Skeletal muscle tissue (tissue), 4 donors: Measurements from ENCODE around the gene SETD3. TPM values are rescaled to one million over a fixed set of nuclear protein-coding genes. Genes with fewer than 3 reads are reported as not detected.

Experiments
- H3K27ac ChIP-seq: one replicate; pipeline ENCODE4 v1.7.0; 2013; ENCODE audit warnings: mild to moderate bottlenecking, low read depth, low read length, inconsistent platforms
- H3K27me3 ChIP-seq, 3 donors: one replicate each; pipeline ENCODE4 v1.7.0; 2013; ENCODE audit warnings: low read length in 3 of 3; ENCODE audit not compliant: control insufficient read depth in 3 of 3, insufficient read depth in 3 of 3
- H3K36me3 ChIP-seq, 3 donors: one replicate each; pipeline ENCODE4 v1.7.0; 2013; ENCODE audit warnings: low read length in 3 of 3; ENCODE audit not compliant: control insufficient read depth in 3 of 3, insufficient read depth in 3 of 3
- H3K4me1 ChIP-seq, 3 donors: one replicate each; pipeline ENCODE4 v1.7.0; 2013; ENCODE audit warnings: low read length in 3 of 3, mild to moderate bottlenecking in 3 of 3; ENCODE audit not compliant: control insufficient read depth in 3 of 3, insufficient read depth in 3 of 3
- H3K4me3 ChIP-seq, 3 donors: one replicate each; pipeline ENCODE4 v1.7.0; 2013; ENCODE audit warnings: low read length in 3 of 3
- H3K9ac ChIP-seq, 3 donors: one replicate each; pipeline ENCODE4 v1.7.0; 2013; ENCODE audit warnings: low read length in 3 of 3, mild to moderate bottlenecking in 3 of 3, moderate library complexity in 2 of 3, low read depth in 1 of 3
- H3K9me3 ChIP-seq, 3 donors: one replicate each; pipeline ENCODE4 v1.7.0; 2013; ENCODE audit warnings: low read length in 3 of 3; ENCODE audit not compliant: control insufficient read depth in 3 of 3
- total RNA-seq: library from RNA; depleted of rRNA; stranded (reverse); fragments of >200 nt; gene quantifications from one replicate; pipeline ENCODE4 v1.2.3, GENCODE V29; 2014
- donor health status: Osteomylitis.

SETD3 gene
- total RNA-seq, 1 donor from 2014 or later = 112 TPM

- Histone ChIP-seq H3K27me3 (no peaks in the 10 kb centered on the region), H3K9ac (no peak overlapping the region), H3K4me1 (peaks cover 20 to 64% (median 23%) of the 10 kb centered on the region in 3 donors), H3K27ac (no peak overlapping the region), H3K9me3 (no peaks in the 10 kb centered on the region), H3K4me3 (no peak overlapping the region), H3K36me3 (no peaks in the 10 kb centered on the region)
These were observed 7.2 kb downstream of the SETD3 start for GRCh38 chr14:99473458-99473857.

- Histone ChIP-seq H3K36me3 (no peaks in the 10 kb centered on the region), H3K4me3 (no peak overlapping the region), H3K27ac (no peak overlapping the region), H3K9me3 (no peaks in the 10 kb centered on the region), H3K9ac (no peak overlapping the region), H3K27me3 (no peaks in the 10 kb centered on the region), H3K4me1 (peaks cover 20 to 64% (median 22%) of the 10 kb centered on the region in 3 donors)
These were observed 7.7 kb downstream of the SETD3 start for GRCh38 chr14:99472937-99473336.

GRCh38 chr14:99471731-99472130, 8.9 kb downstream of the SETD3 start:
- Histone ChIP-seq H3K27ac (no peak overlapping the region), H3K4me1 (peaks cover 27 to 71% (median 29%) of the 10 kb centered on the region in 3 donors), H3K4me3 (no peak overlapping the region), H3K27me3 (no peaks in the 10 kb centered on the region), H3K36me3 (no peaks in the 10 kb centered on the region), H3K9ac (no peak overlapping the region), H3K9me3 (no peaks in the 10 kb centered on the region)

- peaks cover 24 to 62% (median 27%) of the 10 kb centered on the region in 3 donors for H3K4me1 ChIP-seq
These were observed 11.6 kb downstream of the SETD3 start for GRCh38 chr14:99468836-99469592.

GRCh38 chr14:99468081-99468480, 12.6 kb downstream of the SETD3 start:
- Histone ChIP-seq H3K4me1 (peaks cover 30 to 62% (median 31%) of the 10 kb centered on the region in 3 donors), H3K27ac (no peak overlapping the region), H3K36me3 (peaks cover 0 to 13% (median 6%) of the 10 kb centered on the region in 3 donors), H3K4me3 (no peak overlapping the region), H3K27me3 (no peaks in the 10 kb centered on the region), H3K9ac (no peak overlapping the region), H3K9me3 (no peaks in the 10 kb centered on the region)

More at GRCh38 chr14:99468836-99469592, 11.6 kb downstream of the SETD3 start:
- H3K9me3 ChIP-seq = no peaks in the 10 kb centered on the region
- peak overlapping the region in 1 of 3 donors; percentile 27 for H3K9ac ChIP-seq
- no peak overlapping the region for H3K4me3 ChIP-seq
- H3K27me3 ChIP-seq = no peaks in the 10 kb centered on the region
- H3K36me3 ChIP-seq = peaks cover 0 to 11% (median 6%) of the 10 kb centered on the region in 3 donors
- no peak overlapping the region for H3K27ac ChIP-seq

- Histone ChIP-seq H3K9me3 (no peaks in the 10 kb centered on the region), H3K27me3 (no peaks in the 10 kb centered on the region), H3K4me3 (no peak overlapping the region), H3K27ac (no peak overlapping the region), H3K4me1 (peaks cover 30 to 60% (median 31%) of the 10 kb centered on the region in 3 donors), H3K36me3 (peaks cover 4 to 18% (median 6%) of the 10 kb centered on the region in 3 donors), H3K9ac (no peak overlapping the region)
These were observed 13.2 kb downstream of the SETD3 start for GRCh38 chr14:99467336-99468078.

GRCh38 chr14:99466758-99467157, 13.9 kb downstream of the SETD3 start:
- Histone ChIP-seq H3K4me1 (peaks cover 27 to 56% (median 30%) of the 10 kb centered on the region in 3 donors), H3K27ac (no peak overlapping the region), H3K9me3 (no peaks in the 10 kb centered on the region), H3K4me3 (no peak overlapping the region), H3K36me3 (peaks cover 6 to 26% (median 9%) of the 10 kb centered on the region in 3 donors), H3K27me3 (no peaks in the 10 kb centered on the region), H3K9ac (no peak overlapping the region)

- Histone ChIP-seq H3K27me3 (no peaks in the 10 kb centered on the region), H3K9me3 (no peaks in the 10 kb centered on the region), H3K36me3 (peaks cover 12 to 41% (median 17%) of the 10 kb centered on the region in 3 donors), H3K4me1 (peaks cover 26 to 51% (median 28%) of the 10 kb centered on the region in 3 donors), H3K27ac (no peak overlapping the region), H3K4me3 (no peak overlapping the region), H3K9ac (no peak overlapping the region)
These were observed 15.4 kb downstream of the SETD3 start for GRCh38 chr14:99465288-99465687.

- no peak overlapping the region for H3K27ac ChIP-seq
- H3K27me3 ChIP-seq = no peaks in the 10 kb centered on the region
- H3K9me3 ChIP-seq = no peaks in the 10 kb centered on the region
- peaks cover 15 to 44% (median 17%) of the 10 kb centered on the region in 3 donors for H3K36me3 ChIP-seq
- H3K4me3 ChIP-seq = no peak overlapping the region
- H3K4me1 ChIP-seq = peaks cover 25 to 38% (median 26%) of the 10 kb centered on the region in 3 donors
- no peak overlapping the region for H3K9ac ChIP-seq
These were observed 16.7 kb downstream of the SETD3 start for GRCh38 chr14:99463974-99464373.

- Histone ChIP-seq H3K4me1 (peaks cover 9 to 20% (median 11%) of the 10 kb centered on the region in 3 donors), H3K27ac (no peak overlapping the region), H3K27me3 (no peaks in the 10 kb centered on the region), H3K36me3 (peaks cover 19 to 57% (median 23%) of the 10 kb centered on the region in 3 donors), H3K9me3 (no peaks in the 10 kb centered on the region), H3K4me3 (no peak overlapping the region), H3K9ac (no peak overlapping the region)
These were observed 18.4 kb downstream of the SETD3 start for GRCh38 chr14:99462210-99462609.
